Measurements from ENCODE around the gene CNTRL. TPM values are rescaled to one million over a fixed set of nuclear protein-coding genes. Genes with fewer than 3 reads are reported as not detected.
A peak's percentile ranks its signal among the peaks of the same experiment; 100 is the strongest.

CNTRL gene
- total RNA-seq, 1 experiment from 2014 or later: 11.2 TPM

DNA sequence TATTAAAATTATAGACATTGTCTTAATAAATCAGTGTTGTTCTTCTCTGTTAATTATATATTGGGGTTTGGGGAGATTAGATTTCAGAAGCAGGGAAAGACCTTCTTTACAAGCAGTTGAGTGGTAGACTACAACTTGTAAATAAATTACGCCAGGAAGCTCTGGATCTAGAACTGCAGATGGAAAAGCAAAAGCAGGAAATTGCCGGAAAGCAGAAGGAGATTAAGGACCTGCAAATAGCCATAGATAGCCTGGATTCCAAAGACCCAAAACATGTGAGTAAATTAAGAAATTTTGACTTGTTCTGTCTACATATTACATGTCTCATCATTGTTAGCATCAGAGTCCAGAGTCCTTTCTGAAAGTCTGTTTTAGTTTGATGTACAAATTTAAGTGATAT is 43.5 kb downstream of the CNTRL start:
- TF ChIP-seq, protein P1, sequence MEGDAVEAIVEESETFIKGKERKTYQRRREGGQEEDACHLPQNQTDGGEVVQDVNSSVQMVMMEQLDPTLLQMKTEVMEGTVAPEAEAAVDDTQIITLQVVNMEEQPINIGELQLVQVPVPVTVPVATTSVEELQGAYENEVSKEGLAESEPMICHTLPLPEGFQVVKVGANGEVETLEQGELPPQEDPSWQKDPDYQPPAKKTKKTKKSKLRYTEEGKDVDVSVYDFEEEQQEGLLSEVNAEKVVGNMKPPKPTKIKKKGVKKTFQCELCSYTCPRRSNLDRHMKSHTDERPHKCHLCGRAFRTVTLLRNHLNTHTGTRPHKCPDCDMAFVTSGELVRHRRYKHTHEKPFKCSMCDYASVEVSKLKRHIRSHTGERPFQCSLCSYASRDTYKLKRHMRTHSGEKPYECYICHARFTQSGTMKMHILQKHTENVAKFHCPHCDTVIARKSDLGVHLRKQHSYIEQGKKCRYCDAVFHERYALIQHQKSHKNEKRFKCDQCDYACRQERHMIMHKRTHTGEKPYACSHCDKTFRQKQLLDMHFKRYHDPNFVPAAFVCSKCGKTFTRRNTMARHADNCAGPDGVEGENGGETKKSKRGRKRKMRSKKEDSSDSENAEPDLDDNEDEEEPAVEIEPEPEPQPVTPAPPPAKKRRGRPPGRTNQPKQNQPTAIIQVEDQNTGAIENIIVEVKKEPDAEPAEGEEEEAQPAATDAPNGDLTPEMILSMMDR (IDR thresholded peaks at IDR 0.05; ENCODE audit: unreplicated experiment): no peak
- no TSS peak for BruUV-seq (replicated peaks)
- no peak overlapping the region for H3K27ac Mint-ChIP-seq (ENCODE audit: unreplicated experiment)
- peaks cover 8% of the 10 kb centered on the region for H3K4me1 Mint-ChIP-seq (ENCODE audit: low read depth, unreplicated experiment)
- H3K4me3 Mint-ChIP-seq (ENCODE audit: low read depth, unreplicated experiment): no peak overlapping the region
- CTCF ChIA-PET: no interaction called here
- H3K9me3 Mint-ChIP-seq (ENCODE audit: low read depth, unreplicated experiment): no peaks in the 10 kb centered on the region
- H3K27me3 Mint-ChIP-seq (ENCODE audit: unreplicated experiment): no peaks in the 10 kb centered on the region
- intact Hi-C loops (cut with micrococcal nuclease; ENCODE audit: unreplicated experiment): no loop called here
- H3K36me3 Mint-ChIP-seq (ENCODE audit: insufficient read depth, unreplicated experiment): peaks cover 8% of the 10 kb centered on the region
- no peak for DNase-seq

DNA sequence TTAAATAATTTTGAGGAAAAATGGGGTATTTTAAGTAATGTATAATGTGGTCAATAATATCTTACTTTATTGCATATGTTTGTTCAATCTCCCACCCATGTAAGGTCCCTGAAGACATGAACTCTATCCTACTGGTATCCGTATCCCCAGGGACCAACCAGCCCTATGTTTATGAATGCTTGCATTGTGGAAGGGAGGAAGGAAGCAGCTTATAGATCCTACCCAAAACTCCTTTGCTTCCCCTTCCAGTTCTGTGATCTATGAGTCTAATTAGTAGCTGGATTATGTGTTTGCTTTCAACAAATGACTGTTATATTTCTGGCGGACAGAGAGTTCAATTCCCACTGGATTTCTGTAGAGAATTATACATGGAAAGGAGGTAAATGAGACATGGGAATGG is 45.6 kb downstream of the CNTRL start:
- Mint-ChIP-seq H3K4me1 (ENCODE audit: low read depth, unreplicated experiment) (peaks cover 8% of the 10 kb centered on the region), H3K4me3 (ENCODE audit: low read depth, unreplicated experiment) (no peak overlapping the region), H3K27me3 (ENCODE audit: unreplicated experiment) (no peaks in the 10 kb centered on the region), H3K27ac (ENCODE audit: unreplicated experiment) (no peak overlapping the region), H3K36me3 (ENCODE audit: insufficient read depth, unreplicated experiment) (peaks cover 8% of the 10 kb centered on the region), H3K9me3 (ENCODE audit: low read depth, unreplicated experiment) (no peaks in the 10 kb centered on the region)
- DNase-seq: no peak
- intact Hi-C loops (cut with micrococcal nuclease; ENCODE audit: unreplicated experiment): no loop called here
- CTCF ChIA-PET: interaction anchor here (0.6 kb wide), 1 partner anchor 281 kb away, joined by 3 read pairs; no protein-coding TSS in a partner anchor
- BruUV-seq (replicated peaks): no TSS peak
- TF ChIP-seq, protein P1 (IDR thresholded peaks at IDR 0.05; ENCODE audit: unreplicated experiment): no peak

DNA sequence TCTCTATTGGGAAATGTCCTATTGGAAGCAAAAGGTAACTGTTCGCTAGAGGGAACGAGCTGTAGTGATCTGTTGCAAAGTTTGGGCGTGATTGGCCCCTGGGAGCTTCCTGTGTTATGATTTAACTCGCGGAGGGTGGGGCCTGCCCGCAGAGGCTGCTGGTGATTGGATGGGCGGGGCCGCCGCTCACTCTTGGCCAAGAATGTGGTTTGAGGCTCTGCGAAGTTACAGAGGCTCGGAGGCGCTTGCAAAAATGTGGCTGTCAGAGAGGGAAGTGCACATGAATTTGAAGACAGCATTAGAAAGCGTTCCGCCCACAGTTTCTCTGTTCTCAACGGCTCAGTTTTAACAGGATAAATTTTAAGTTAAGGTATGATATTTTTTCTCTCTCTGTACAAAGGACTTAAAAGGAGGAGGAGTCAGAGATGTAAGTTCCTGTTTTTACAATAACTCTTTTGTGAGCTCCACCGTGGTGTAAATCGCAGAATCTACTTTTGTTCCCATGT is 46.9 kb downstream of the CNTRL start:
- Mint-ChIP-seq H3K4me1 (ENCODE audit: low read depth, unreplicated experiment) (peaks cover 8% of the 10 kb centered on the region), H3K9me3 (ENCODE audit: low read depth, unreplicated experiment) (no peaks in the 10 kb centered on the region), H3K27me3 (ENCODE audit: unreplicated experiment) (no peaks in the 10 kb centered on the region), H3K27ac (ENCODE audit: unreplicated experiment) (peak overlapping the region; percentile 81), H3K36me3 (ENCODE audit: insufficient read depth, unreplicated experiment) (peaks cover 8% of the 10 kb centered on the region), H3K4me3 (ENCODE audit: low read depth, unreplicated experiment) (peak overlapping the region; percentile 78)
- intact Hi-C loops (cut with micrococcal nuclease; ENCODE audit: unreplicated experiment): no loop called here
- CTCF ChIA-PET: interaction anchor here (1.0 to 1.6 kb wide), 3 partner anchors 11 to 99 kb away, joined by 3 to 8 read pairs (median 8); no protein-coding TSS in a partner anchor
- BruUV-seq (replicated peaks): no TSS peak
- DNase-seq: peak; percentile 92
- TF ChIP-seq, protein P1 (IDR thresholded peaks at IDR 0.05; ENCODE audit: unreplicated experiment): no peak

DNA sequence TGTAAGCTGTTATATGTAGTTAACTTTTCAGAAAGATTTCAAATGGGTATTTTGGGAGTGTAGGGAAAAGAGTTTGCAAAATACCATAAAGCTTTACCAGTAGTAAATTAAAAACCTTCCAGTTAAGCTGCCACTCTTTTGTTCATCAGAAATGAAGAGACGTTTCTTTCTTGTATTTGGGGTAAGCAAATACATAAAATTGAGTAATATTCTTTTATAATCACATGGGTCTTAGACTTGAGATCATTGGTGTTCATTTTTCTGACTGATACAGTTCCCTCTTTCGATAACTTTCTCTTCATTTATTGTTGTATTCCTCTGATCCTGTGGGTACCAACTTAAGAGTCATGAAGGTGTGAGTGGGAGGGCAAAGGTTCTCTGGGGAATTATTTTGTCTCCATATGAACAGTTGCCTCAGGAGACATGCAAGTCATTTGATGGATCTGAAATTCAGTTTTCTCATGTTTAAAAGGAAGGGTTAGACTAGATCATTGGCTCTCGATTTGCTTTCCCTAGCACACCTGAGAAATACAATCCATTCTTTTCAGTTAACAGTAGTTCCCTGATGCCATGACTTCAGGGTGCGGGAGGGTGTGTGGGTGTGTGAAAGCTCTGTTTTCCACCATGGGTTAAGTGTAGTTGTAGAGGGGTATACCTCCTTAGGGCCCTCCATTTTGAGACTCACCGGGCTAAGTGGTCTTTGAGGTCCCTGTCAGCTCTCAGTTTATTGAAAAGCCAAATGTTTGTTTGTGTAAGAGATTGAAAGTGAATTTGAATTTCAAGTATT is 47.7 kb downstream of the CNTRL start:
- no peaks in the 10 kb centered on the region for H3K27me3 Mint-ChIP-seq (ENCODE audit: unreplicated experiment)
- DNase-seq: no peak
- TF ChIP-seq, protein P1 (IDR thresholded peaks at IDR 0.05; ENCODE audit: unreplicated experiment): no peak
- BruUV-seq (replicated peaks): no TSS peak
- no peaks in the 10 kb centered on the region for H3K9me3 Mint-ChIP-seq (ENCODE audit: low read depth, unreplicated experiment)
- H3K27ac Mint-ChIP-seq (ENCODE audit: unreplicated experiment): peak overlapping the region; percentile 81
- CTCF ChIA-PET: interaction anchor here (1.0 to 1.6 kb wide), 3 partner anchors 11 to 99 kb away, joined by 3 to 8 read pairs (median 8); no protein-coding TSS in a partner anchor
- intact Hi-C loops (cut with micrococcal nuclease; ENCODE audit: unreplicated experiment): no loop called here
- H3K4me3 Mint-ChIP-seq (ENCODE audit: low read depth, unreplicated experiment): peak overlapping the region; percentile 78
- peaks cover 8% of the 10 kb centered on the region for H3K36me3 Mint-ChIP-seq (ENCODE audit: insufficient read depth, unreplicated experiment)
- peaks cover 8% of the 10 kb centered on the region for H3K4me1 Mint-ChIP-seq (ENCODE audit: low read depth, unreplicated experiment)

Measured in Calu3 (cell line).